Central memory CD4-positive, alpha-beta T cell (primary cell): Measurements from ENCODE around the gene CCDC138.

Source experiments
- DNase-seq: peaks from one replicate; pipeline ENCODE4 v3.0.0; 2022

CCDC138 gene

GRCh38 chr2:108896741-108897140, 110.2 kb downstream of the CCDC138 start:
- DNase-seq: no peak

GRCh38 chr2:108898315-108899082, 111.9 kb downstream of the CCDC138 start:
- no peak for DNase-seq

GRCh38 chr2:108904680-108905079, 118.1 kb downstream of the CCDC138 start:
- DNase-seq: no peak

GRCh38 chr2:108905176-108905575, 118.6 kb downstream of the CCDC138 start:
- no peak for DNase-seq

- no peak for DNase-seq
These were observed 119.3 kb downstream of the CCDC138 start for GRCh38 chr2:108905906-108906305.

- DNase-seq: no peak
These were observed 120.0 kb downstream of the CCDC138 start for GRCh38 chr2:108906403-108907077.

GRCh38 chr2:108907822-108908712, 121.5 kb downstream of the CCDC138 start:
- no peak for DNase-seq

GRCh38 chr2:108908713-108909070, 122.1 kb downstream of the CCDC138 start:
- DNase-seq: no peak

GRCh38 chr2:108909275-108909823, 122.8 kb downstream of the CCDC138 start:
- no peak for DNase-seq

- no peak for DNase-seq
These were observed 123.5 kb downstream of the CCDC138 start for GRCh38 chr2:108910011-108910431.

- DNase-seq: no peak
These were observed 124.2 kb downstream of the CCDC138 start for GRCh38 chr2:108910541-108911396.

GRCh38 chr2:108911401-108911800, 124.8 kb downstream of the CCDC138 start:
- no peak for DNase-seq

- DNase-seq: no peak
These were observed 125.4 kb downstream of the CCDC138 start for GRCh38 chr2:108911807-108912628.

- no peak for DNase-seq
These were observed 126.0 kb downstream of the CCDC138 start for GRCh38 chr2:108912629-108912902.

GRCh38 chr2:108916122-108916795, 129.7 kb downstream of the CCDC138 start:
- DNase-seq: no peak

GRCh38 chr2:108916796-108917421, 130.3 kb downstream of the CCDC138 start:
- DNase-seq: no peak

GRCh38 chr2:108917526-108917925, 131.0 kb downstream of the CCDC138 start:
- DNase-seq: no peak

GRCh38 chr2:108918156-108918874, 131.7 kb downstream of the CCDC138 start:
- DNase-seq: no peak

- no peak for DNase-seq
These were observed 132.4 kb downstream of the CCDC138 start for GRCh38 chr2:108918941-108919341.
